Loucy (cell line): ENCODE measurements around the gene PLD2.

Source experiments
- EZH2phosphoT487 ChIP-seq: fragments of 200-600 bp; IDR thresholded peaks from 2 replicates; pipeline ENCODE4 v1.6.1; 2018; ENCODE audit warnings: antibody characterized with exemption, mild to moderate bottlenecking, moderate library complexity, borderline replicate concordance
- TF ChIP-seq, protein P1 (sequence below): fragments of 200-600 bp; sonication (generic); conservative IDR thresholded peaks from 2 replicates; pipeline ENCODE4 v1.5.1; 2014; ENCODE audit warnings: mild to moderate bottlenecking, antibody characterized with exemption, low read length

DNA sequence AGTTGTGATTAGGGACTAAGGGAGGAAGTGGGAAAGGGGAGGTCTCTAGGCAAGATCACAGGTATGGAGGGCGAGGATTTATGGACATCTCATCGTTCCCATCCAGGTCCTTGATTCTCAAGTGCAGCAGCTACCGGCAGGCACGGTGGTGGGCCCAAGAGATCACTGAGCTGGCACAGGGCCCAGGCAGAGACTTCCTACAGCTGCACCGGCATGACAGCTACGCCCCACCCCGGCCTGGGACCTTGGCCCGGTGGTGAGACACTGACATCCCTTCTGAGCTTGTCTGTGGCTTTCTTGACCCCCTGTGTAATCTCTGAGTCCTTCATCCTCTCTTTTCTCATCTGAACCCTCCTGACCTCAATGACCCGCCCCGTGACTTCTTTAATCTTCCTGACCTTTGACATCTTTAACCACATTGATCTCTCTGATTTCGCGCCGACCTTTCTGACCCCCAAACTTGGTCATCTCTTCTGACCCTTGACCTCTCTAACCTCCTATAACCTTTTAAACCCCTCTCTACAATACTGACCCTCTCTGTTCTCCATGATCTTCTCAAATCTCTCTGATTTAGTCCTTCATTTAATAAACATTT lies 3.8 kb downstream of the PLD2 start:
- TF ChIP-seq, protein P1, sequence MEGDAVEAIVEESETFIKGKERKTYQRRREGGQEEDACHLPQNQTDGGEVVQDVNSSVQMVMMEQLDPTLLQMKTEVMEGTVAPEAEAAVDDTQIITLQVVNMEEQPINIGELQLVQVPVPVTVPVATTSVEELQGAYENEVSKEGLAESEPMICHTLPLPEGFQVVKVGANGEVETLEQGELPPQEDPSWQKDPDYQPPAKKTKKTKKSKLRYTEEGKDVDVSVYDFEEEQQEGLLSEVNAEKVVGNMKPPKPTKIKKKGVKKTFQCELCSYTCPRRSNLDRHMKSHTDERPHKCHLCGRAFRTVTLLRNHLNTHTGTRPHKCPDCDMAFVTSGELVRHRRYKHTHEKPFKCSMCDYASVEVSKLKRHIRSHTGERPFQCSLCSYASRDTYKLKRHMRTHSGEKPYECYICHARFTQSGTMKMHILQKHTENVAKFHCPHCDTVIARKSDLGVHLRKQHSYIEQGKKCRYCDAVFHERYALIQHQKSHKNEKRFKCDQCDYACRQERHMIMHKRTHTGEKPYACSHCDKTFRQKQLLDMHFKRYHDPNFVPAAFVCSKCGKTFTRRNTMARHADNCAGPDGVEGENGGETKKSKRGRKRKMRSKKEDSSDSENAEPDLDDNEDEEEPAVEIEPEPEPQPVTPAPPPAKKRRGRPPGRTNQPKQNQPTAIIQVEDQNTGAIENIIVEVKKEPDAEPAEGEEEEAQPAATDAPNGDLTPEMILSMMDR: no peak
- TF ChIP-seq EZH2phosphoT487: no peak
